Upper lobe of left lung (tissue), 6 donors: ENCODE measurements around the gene N4BP2. TPM values are rescaled to one million over a fixed set of nuclear protein-coding genes. Genes with fewer than 3 reads are reported as not detected.

Source experiments
- ATAC-seq, 2 donors: fragments of 200-7000 bp; cut with Tn5 transposase; one replicate each; pipeline ENCODE4 v1.9.1; 2022; ENCODE audit warnings: mild to moderate bottlenecking in 2 of 2, moderate library complexity in 2 of 2; ENCODE audit not compliant: low FRiP score in 2 of 2
- DNase-seq, 2 donors: peaks; one replicate each; pipeline ENCODE4 v3.0.0-alpha.2; 2019 to 2020
- H3K27ac ChIP-seq, 4 donors: fragments of 200-600 bp; sonication (generic); one replicate each; pipeline ENCODE4 v1.5.1; 2016 to 2019
- H3K27me3 ChIP-seq, 4 donors: fragments of 200-600 bp; sonication (generic); one replicate each; pipeline ENCODE4 v1.5.1; 2017 to 2019
- H3K36me3 ChIP-seq, 4 donors: fragments of 200-600 bp; sonication (generic); one replicate each; pipeline ENCODE4 v1.5.1; 2016 to 2019
- H3K4me1 ChIP-seq, 4 donors: fragments of 200-600 bp; sonication (generic); one replicate each; pipeline ENCODE4 v1.5.1; 2018 to 2019
- H3K4me3 ChIP-seq, 4 donors: fragments of 200-600 bp; sonication (generic); one replicate each; pipeline ENCODE4 v1.5.1; 2017 to 2019; ENCODE audit warnings: mild to moderate bottlenecking in 2 of 4, moderate library complexity in 1 of 4
- H3K9me3 ChIP-seq, 4 donors: fragments of 200-600 bp; sonication (generic); one replicate each; pipeline ENCODE4 v1.5.1; 2018 to 2019
- EP300 ChIP-seq, 4 donors: sonication (generic); formaldehyde crosslinking; IDR thresholded peaks; one replicate each; pipeline ENCODE4 v1.5.1; 2017; ENCODE audit warnings: antibody characterized with exemption in 4 of 4, control low read depth in 2 of 4
- POLR2A ChIP-seq, 4 donors: fragments of 450-650 bp; IDR thresholded peaks; one replicate each; pipeline ENCODE4 v1.5.1; 2016 to 2017; ENCODE audit warnings: antibody characterized with exemption in 4 of 4, mild to moderate bottlenecking in 2 of 4
- POLR2AphosphoS5 ChIP-seq, 2 donors: sonication (generic); formaldehyde crosslinking; IDR thresholded peaks; one replicate each; pipeline ENCODE4 v1.5.1; 2017; ENCODE audit warnings: antibody characterized with exemption in 2 of 2
- WGBS, 2 donors: methylation state at CpG; one replicate each; pipeline ENCODE4 v1.1.5; 2017 to 2018; 5-methylcytosine and 5-hydroxymethylcytosine counted together
- total RNA-seq, 6 donors: library from RNA; depleted of rRNA in 4 of 6; stranded (reverse); fragments of >200 nt in 4 of 6; gene quantifications; one replicate each; pipeline versions ENCODE4 v1.1.0 to v1.2.1, GENCODE V29; 2016 to 2021
- TF ChIP-seq, protein P1 (sequence below), 6 experiments: fragments of 450-650 bp in 4 of 6; fragments of 200-600 bp in 2 of 6; sonication (generic) in 2 of 6; IDR thresholded peaks; one replicate each; pipeline ENCODE4 v1.5.1; 2016 to 2019; ENCODE audit warnings: antibody characterized with exemption in 6 of 6
- donor health status: DM: no; HTN: no; CAD: no; lungs with moderate emphysema.
- donor health status: DM: no; HTN: yes; CAD: no; lungs with severe emphysema.

Gene N4BP2
- total RNA-seq, 6 donors from 2014 or later: 7.1 to 29.3 (median 9.1) TPM

DNA sequence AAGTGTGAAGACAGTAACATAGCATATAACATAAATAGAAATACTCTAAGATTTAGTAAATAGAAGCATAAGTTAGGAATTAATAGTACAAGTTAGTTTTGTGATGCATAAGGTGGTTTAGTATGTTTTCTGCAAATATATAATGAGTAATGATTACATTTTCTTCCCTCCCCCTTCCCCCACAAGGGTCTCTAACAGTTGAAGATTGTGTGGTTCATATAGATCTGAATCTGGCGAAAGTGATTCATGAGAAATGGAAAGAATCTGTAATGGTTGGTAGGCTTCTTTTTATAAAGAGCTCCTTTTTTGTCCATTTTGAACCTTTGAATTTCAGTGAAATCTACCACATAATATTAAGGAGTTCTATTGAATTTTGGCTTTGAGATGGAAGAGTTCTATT is 66.3 kb downstream of the N4BP2 start:
- TF ChIP-seq, protein P1, sequence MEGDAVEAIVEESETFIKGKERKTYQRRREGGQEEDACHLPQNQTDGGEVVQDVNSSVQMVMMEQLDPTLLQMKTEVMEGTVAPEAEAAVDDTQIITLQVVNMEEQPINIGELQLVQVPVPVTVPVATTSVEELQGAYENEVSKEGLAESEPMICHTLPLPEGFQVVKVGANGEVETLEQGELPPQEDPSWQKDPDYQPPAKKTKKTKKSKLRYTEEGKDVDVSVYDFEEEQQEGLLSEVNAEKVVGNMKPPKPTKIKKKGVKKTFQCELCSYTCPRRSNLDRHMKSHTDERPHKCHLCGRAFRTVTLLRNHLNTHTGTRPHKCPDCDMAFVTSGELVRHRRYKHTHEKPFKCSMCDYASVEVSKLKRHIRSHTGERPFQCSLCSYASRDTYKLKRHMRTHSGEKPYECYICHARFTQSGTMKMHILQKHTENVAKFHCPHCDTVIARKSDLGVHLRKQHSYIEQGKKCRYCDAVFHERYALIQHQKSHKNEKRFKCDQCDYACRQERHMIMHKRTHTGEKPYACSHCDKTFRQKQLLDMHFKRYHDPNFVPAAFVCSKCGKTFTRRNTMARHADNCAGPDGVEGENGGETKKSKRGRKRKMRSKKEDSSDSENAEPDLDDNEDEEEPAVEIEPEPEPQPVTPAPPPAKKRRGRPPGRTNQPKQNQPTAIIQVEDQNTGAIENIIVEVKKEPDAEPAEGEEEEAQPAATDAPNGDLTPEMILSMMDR (IDR thresholded peaks at IDR 0.05): no peak
- TF ChIP-seq EP300 (IDR thresholded peaks at IDR 0.05): no peak
- no peak for TF ChIP-seq POLR2AphosphoS5 (IDR thresholded peaks at IDR 0.05)
- no peak for TF ChIP-seq POLR2A (IDR thresholded peaks at IDR 0.05)
- H3K36me3 ChIP-seq: peaks cover 0 to 5% (median 2%) of the 10 kb centered on the region in 4 donors
- H3K4me1 ChIP-seq: peaks cover 0 to 3% (median 0%) of the 10 kb centered on the region in 4 donors
- H3K4me3 ChIP-seq: no peak overlapping the region
- H3K9me3 ChIP-seq: no peaks in the 10 kb centered on the region
- ATAC-seq: no peak
- no peak for DNase-seq
- 93 to 100% methylated on average over 1 of the region's 1 CpG for WGBS, 2 donors
- H3K27ac ChIP-seq: no peak overlapping the region
- H3K27me3 ChIP-seq: no peaks in the 10 kb centered on the region

DNA sequence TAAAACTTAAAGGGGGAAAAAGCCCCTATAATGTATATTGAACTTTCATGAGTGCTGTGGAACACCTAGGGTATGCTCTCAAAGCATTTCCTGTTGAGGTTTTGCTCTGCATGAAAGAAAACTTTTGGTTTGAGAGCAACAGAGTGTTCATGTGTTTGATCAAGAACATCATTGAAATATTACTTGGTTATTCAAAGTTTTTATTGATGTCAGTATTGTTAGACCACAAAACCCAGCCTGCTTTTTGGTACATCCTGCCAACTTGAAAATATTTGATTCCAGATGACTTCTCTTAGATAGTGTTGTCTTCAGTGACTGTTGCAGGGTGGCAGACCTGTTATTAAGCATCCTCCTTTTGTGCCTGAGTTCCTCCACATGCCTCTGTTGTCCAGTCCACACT is 68.0 kb downstream of the N4BP2 start:
- Histone ChIP-seq H3K4me1 (peaks cover 0 to 3% (median 0%) of the 10 kb centered on the region in 4 donors), H3K27ac (no peak overlapping the region), H3K27me3 (no peaks in the 10 kb centered on the region), H3K36me3 (peaks cover 0 to 5% (median 2%) of the 10 kb centered on the region in 4 donors), H3K4me3 (no peak overlapping the region), H3K9me3 (no peaks in the 10 kb centered on the region)
- DNase-seq (no peak), ATAC-seq (no peak)
- TF ChIP-seq POLR2A (IDR thresholded peaks at IDR 0.05) (no peak), POLR2AphosphoS5 (IDR thresholded peaks at IDR 0.05) (no peak), EP300 (IDR thresholded peaks at IDR 0.05) (no peak)
- TF ChIP-seq, protein P1 (IDR thresholded peaks at IDR 0.05): no peak

DNA sequence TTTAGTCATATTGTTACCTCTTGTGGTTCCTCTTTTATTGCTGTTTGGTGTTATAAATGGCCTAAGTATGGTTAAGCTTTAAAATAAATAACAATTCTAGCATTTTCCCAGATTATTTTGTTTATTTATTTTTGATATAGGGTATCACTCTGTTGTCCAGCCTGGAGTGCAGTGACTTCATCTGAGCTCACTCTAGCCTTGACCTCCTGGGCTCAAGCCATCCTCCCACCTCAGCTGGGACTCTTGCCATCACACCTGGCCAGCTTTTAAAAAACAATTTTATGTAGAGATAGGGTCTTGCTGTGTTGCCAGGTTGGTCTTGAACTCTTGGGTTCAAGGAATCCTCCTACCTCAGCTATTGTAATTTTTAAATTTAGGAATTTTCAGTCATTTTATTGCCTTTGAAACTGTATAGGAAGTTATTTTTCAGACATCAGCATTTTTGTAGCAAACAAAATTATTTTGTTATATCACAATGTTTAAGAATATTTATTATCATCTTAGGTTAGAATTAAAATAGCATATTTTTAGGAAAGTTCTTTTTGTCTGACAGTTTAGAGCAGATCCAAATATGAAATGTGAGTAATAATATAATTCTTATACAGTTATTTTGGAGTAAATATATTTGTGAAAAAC is 73.9 kb downstream of the N4BP2 start:
- TF ChIP-seq EP300 (IDR thresholded peaks at IDR 0.05) (no peak), POLR2AphosphoS5 (IDR thresholded peaks at IDR 0.05) (no peak), POLR2A (IDR thresholded peaks at IDR 0.05) (no peak)
- TF ChIP-seq, protein P1 (IDR thresholded peaks at IDR 0.05): no peak
- no peak overlapping the region for H3K4me3 ChIP-seq
- no peaks in the 10 kb centered on the region for H3K27me3 ChIP-seq
- H3K9me3 ChIP-seq: no peaks in the 10 kb centered on the region
- peaks cover 0 to 3% (median 0%) of the 10 kb centered on the region in 4 donors for H3K36me3 ChIP-seq
- no peak for ATAC-seq
- H3K27ac ChIP-seq: no peak overlapping the region
- no peak for DNase-seq
- H3K4me1 ChIP-seq: no peaks in the 10 kb centered on the region

DNA sequence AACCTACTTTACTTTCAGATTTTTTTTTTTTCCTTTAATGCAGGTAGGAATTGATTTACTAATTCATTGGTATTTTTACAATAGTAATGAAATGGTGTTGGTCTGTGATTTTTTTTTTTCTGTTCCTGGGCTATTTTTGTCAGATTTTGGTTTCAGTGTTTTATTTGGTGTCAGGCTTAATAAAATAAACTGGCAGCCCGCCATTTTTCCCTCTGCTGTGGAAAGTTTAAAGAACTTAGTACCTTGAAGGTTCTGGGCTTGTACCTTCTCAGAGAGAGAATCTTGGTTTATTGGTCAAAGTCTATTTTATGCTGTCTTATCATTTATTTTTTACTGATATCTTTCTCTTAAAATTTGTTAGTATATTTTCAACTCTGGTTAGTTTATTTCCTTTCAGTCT is 76.2 kb downstream of the N4BP2 start:
- no peak for DNase-seq
- peaks cover 0 to 3% (median 0%) of the 10 kb centered on the region in 4 donors for H3K36me3 ChIP-seq
- H3K4me3 ChIP-seq: no peak overlapping the region
- no peaks in the 10 kb centered on the region for H3K4me1 ChIP-seq
- H3K27ac ChIP-seq: no peak overlapping the region
- no peak for ATAC-seq
- TF ChIP-seq POLR2A (IDR thresholded peaks at IDR 0.05) (no peak), EP300 (IDR thresholded peaks at IDR 0.05) (no peak), POLR2AphosphoS5 (IDR thresholded peaks at IDR 0.05) (no peak)
- TF ChIP-seq, protein P1 (IDR thresholded peaks at IDR 0.05): no peak
- H3K9me3 ChIP-seq: no peaks in the 10 kb centered on the region
- WGBS, 2 donors: 96 to 100% methylated on average over 1 of the region's 1 CpG
- H3K27me3 ChIP-seq: no peaks in the 10 kb centered on the region
